ENCODE measurements around the gene SFTPB. TPM values are rescaled to one million over a fixed set of nuclear protein-coding genes. Genes with fewer than 3 reads are reported as not detected.

Gene SFTPB
- total RNA-seq, 6 experiments from 2014 or later: 0.06 to 1.1 (median 0.79) TPM; not detected in 2

- WGBS (ENCODE audit: insufficient coverage, low coverage, low lambda C conversion rate, missing lambda C conversion rate): 81% methylated on average over 8 of the region's 11 CpGs
- ATAC-seq (no peak), DNase-seq (no peak)
- Histone ChIP-seq H3K27me3 (no peaks in the 10 kb centered on the region), H3K4me1 (no peaks in the 10 kb centered on the region), H3K4me3 (no peak overlapping the region), H3K9me3 (no peaks in the 10 kb centered on the region), H3K36me3 (no peaks in the 10 kb centered on the region), H3K27ac (no peak overlapping the region)
- intact Hi-C loops (cut with DNase I): no loop called here
- no peak for TF ChIP-seq POLR2A (IDR thresholded peaks at IDR 0.05)
Observed at GRCh38 chr2:85665264-85665937, 2.6 kb downstream of the SFTPB start.

GRCh38 chr2:85663594-85664565 is 4.1 kb downstream of the SFTPB start:
- Histone ChIP-seq H3K4me3 (no peak overlapping the region), H3K36me3 (no peaks in the 10 kb centered on the region), H3K4me1 (no peaks in the 10 kb centered on the region), H3K27ac (no peak overlapping the region), H3K27me3 (no peaks in the 10 kb centered on the region), H3K9me3 (no peaks in the 10 kb centered on the region)
- 93% methylated on average over 3 of the region's 23 CpGs for WGBS (ENCODE audit: insufficient coverage, low coverage, low lambda C conversion rate, missing lambda C conversion rate)
- ATAC-seq: no peak
- DNase-seq: no peak
- TF ChIP-seq CTCF (IDR thresholded peaks at IDR 0.05) (no peak), POLR2A (IDR thresholded peaks at IDR 0.05) (no peak)
- intact Hi-C loops (cut with DNase I): no loop called here

- Histone ChIP-seq H3K27me3 (no peaks in the 10 kb centered on the region), H3K9me3 (no peaks in the 10 kb centered on the region), H3K4me3 (no peak overlapping the region), H3K4me1 (no peaks in the 10 kb centered on the region), H3K27ac (no peak overlapping the region), H3K36me3 (no peaks in the 10 kb centered on the region)
- DNase-seq: no peak
- TF ChIP-seq POLR2A (IDR thresholded peaks at IDR 0.05): no peak
- TF ChIP-seq CTCF (IDR thresholded peaks at IDR 0.05): no peak
- WGBS (ENCODE audit: insufficient coverage, low coverage, low lambda C conversion rate, missing lambda C conversion rate): 80% methylated on average over 1 of the region's 10 CpGs
- intact Hi-C loops (cut with DNase I): no loop called here
- peak in 3 of 4 donors; percentile 8 to 70 (median 33) for ATAC-seq
Observed at GRCh38 chr2:85662899-85663593, 5.0 kb downstream of the SFTPB start.

GRCh38 chr2:85661139-85661858 is 6.7 kb downstream of the SFTPB start:
- H3K36me3 ChIP-seq: no peaks in the 10 kb centered on the region
- no peak overlapping the region for H3K4me3 ChIP-seq
- H3K4me1 ChIP-seq: no peaks in the 10 kb centered on the region
- no peaks in the 10 kb centered on the region for H3K9me3 ChIP-seq
- 67% methylated on average over 2 of the region's 14 CpGs for WGBS (ENCODE audit: insufficient coverage, low coverage, low lambda C conversion rate, missing lambda C conversion rate)
- ATAC-seq (no peak), DNase-seq (no peak)
- intact Hi-C loops (cut with DNase I): no loop called here
- H3K27me3 ChIP-seq: no peaks in the 10 kb centered on the region
- TF ChIP-seq CTCF (IDR thresholded peaks at IDR 0.05) (no peak), POLR2A (IDR thresholded peaks at IDR 0.05) (no peak)
- no peak overlapping the region for H3K27ac ChIP-seq
